Prostate gland (tissue), 2 donors: ENCODE results near the gene FAM180A. TPM values are rescaled to one million over a fixed set of nuclear protein-coding genes. Genes with fewer than 3 reads are reported as not detected.

Experiments
- DNase-seq: peaks from one replicate; pipeline ENCODE4 v3.0.0-alpha.2; 2019; ENCODE audit warnings: low spot score
- H3K27ac ChIP-seq, 2 donors: fragments of 200-600 bp; sonication (generic); 2 replicates each; pipeline ENCODE4 v1.5.1; 2017 to 2019
- H3K27me3 ChIP-seq: fragments of 200-600 bp; sonication (generic); replicated peaks from 2 replicates; pipeline ENCODE4 v1.5.1; 2019; ENCODE audit not compliant: insufficient read depth
- H3K36me3 ChIP-seq, 2 donors: fragments of 200-600 bp; sonication (generic); 1 replicate in 1 of 2; 2 replicates in 1 of 2; pipeline versions ENCODE4 v1.5.1 to v1.8.1; 2017 to 2019
- H3K4me1 ChIP-seq: fragments of 200-600 bp; sonication (generic); replicated peaks from 2 replicates; pipeline ENCODE4 v1.5.1; 2019
- H3K4me3 ChIP-seq, 2 donors: fragments of 200-600 bp; sonication (generic); 2 replicates each; pipeline ENCODE4 v1.5.1; 2017 to 2019
- H3K9me3 ChIP-seq: fragments of 200-600 bp; sonication (generic); 2 replicates; pipeline ENCODE4 v1.5.1; 2017
- CTCF ChIP-seq, 4 experiments: fragments of 200-600 bp in 2 of 4; fragments of 450-650 bp in 2 of 4; sonication (generic) in 2 of 4; IDR thresholded peaks; 1 replicate in 3 of 4; 2 replicates in 1 of 4; pipeline ENCODE4 v1.5.1; 2016 to 2019; ENCODE audit warnings: antibody characterized with exemption in 4 of 4, mild to moderate bottlenecking in 2 of 4, moderate library complexity in 2 of 4
- POLR2A ChIP-seq: fragments of 450-650 bp; IDR thresholded peaks from one replicate; pipeline ENCODE4 v1.6.1; 2016; ENCODE audit warnings: antibody characterized with exemption, mild to moderate bottlenecking
- POLR2AphosphoS5 ChIP-seq: sonication (generic); formaldehyde crosslinking; IDR thresholded peaks from one replicate; pipeline ENCODE4 v1.6.1; 2017; ENCODE audit warnings: antibody characterized with exemption
- WGBS: methylation state at CpG from one replicate; pipeline ENCODE4 v1.1.5; 2018; 5-methylcytosine and 5-hydroxymethylcytosine counted together
- intact Hi-C: fragments of 100-400 bp; cut with DNase I; formaldehyde crosslinking; loops from one replicate; pipeline ENCODE4 v1.14.2; 2022
- total RNA-seq, 2 donors: library from RNA; depleted of rRNA; stranded (reverse); fragments of >200 nt; gene quantifications; one replicate each; pipeline ENCODE4 v1.1.0, GENCODE V29; 2016

Gene FAM180A
- total RNA-seq, 2 donors from 2014 or later = 0.77 to 6.9 TPM

- H3K4me3 ChIP-seq = no peak overlapping the region
- intact Hi-C loops = no loop called here
- H3K9me3 ChIP-seq = no peaks in the 10 kb centered on the region
- H3K27me3 ChIP-seq = no peaks in the 10 kb centered on the region
- H3K4me1 ChIP-seq = no peaks in the 10 kb centered on the region
- TF ChIP-seq POLR2AphosphoS5 = no peak
- TF ChIP-seq POLR2A = no peak
- TF ChIP-seq CTCF (IDR thresholded peaks at IDR 0.05) = no peak
- H3K27ac ChIP-seq = no peak overlapping the region
- no peak for DNase-seq
- H3K36me3 ChIP-seq = no peaks in the 10 kb centered on the region
- 65% methylated on average over 4 of the region's 4 CpGs for WGBS
Measured at GRCh38 chr7:135792363-135792668, 43.7 kb upstream of the FAM180A start.

- H3K36me3 ChIP-seq = no peaks in the 10 kb centered on the region
- intact Hi-C loops = no loop called here
- TF ChIP-seq CTCF (IDR thresholded peaks at IDR 0.05) (no peak), POLR2A (no peak), POLR2AphosphoS5 (no peak)
- H3K27ac ChIP-seq = no peak overlapping the region
- H3K9me3 ChIP-seq = no peaks in the 10 kb centered on the region
- H3K4me3 ChIP-seq = no peak overlapping the region
- DNase-seq = no peak
- no peaks in the 10 kb centered on the region for H3K4me1 ChIP-seq
- no peaks in the 10 kb centered on the region for H3K27me3 ChIP-seq
- WGBS = 53% methylated on average over 7 of the region's 7 CpGs
Measured at GRCh38 chr7:135791543-135792362, 43.1 kb upstream of the FAM180A start.

- Histone ChIP-seq H3K4me3 (no peak overlapping the region), H3K4me1 (no peaks in the 10 kb centered on the region), H3K9me3 (no peaks in the 10 kb centered on the region), H3K27ac (no peak overlapping the region), H3K27me3 (no peaks in the 10 kb centered on the region), H3K36me3 (no peaks in the 10 kb centered on the region)
- whole genome bisulfite sequencing = 76% methylated on average over 11 of the region's 11 CpGs
- DNase-seq = no peak
- TF ChIP-seq POLR2A = no peak
- TF ChIP-seq POLR2AphosphoS5 = no peak
- no peak for TF ChIP-seq CTCF (IDR thresholded peaks at IDR 0.05)
- intact Hi-C loops = no loop called here
Measured at GRCh38 chr7:135790371-135790977, 41.9 kb upstream of the FAM180A start.

- Histone ChIP-seq H3K27ac (no peak overlapping the region), H3K36me3 (no peaks in the 10 kb centered on the region), H3K4me1 (no peaks in the 10 kb centered on the region), H3K27me3 (no peaks in the 10 kb centered on the region), H3K9me3 (no peaks in the 10 kb centered on the region), H3K4me3 (no peak overlapping the region)
- no peak for DNase-seq
- intact Hi-C loops = no loop called here
- TF ChIP-seq CTCF (IDR thresholded peaks at IDR 0.05) (no peak), POLR2AphosphoS5 (no peak), POLR2A (no peak)
- 68% methylated on average over 3 of the region's 3 CpGs for WGBS
Measured at GRCh38 chr7:135789956-135790355, 41.3 kb upstream of the FAM180A start.

GRCh38 chr7:135789431-135789830 is 40.8 kb upstream of the FAM180A start:
- no peak for TF ChIP-seq CTCF (IDR thresholded peaks at IDR 0.05)
- TF ChIP-seq POLR2AphosphoS5 = no peak
- intact Hi-C loops = no loop called here

More at GRCh38 chr7:135789431-135789830, 40.8 kb upstream of the FAM180A start:
- WGBS = 73% methylated on average over 4 of the region's 4 CpGs
- Histone ChIP-seq H3K9me3 (no peaks in the 10 kb centered on the region), H3K27me3 (no peaks in the 10 kb centered on the region), H3K4me3 (no peak overlapping the region), H3K36me3 (no peaks in the 10 kb centered on the region), H3K27ac (no peak overlapping the region), H3K4me1 (no peaks in the 10 kb centered on the region)
- no peak for DNase-seq
